NCI-H2227 (cell line): ENCODE measurements around the gene SPTB.
"Not testable (repeated sequence)": the region's sequence is repeated elsewhere in the genome, so short reads cannot be mapped to it uniquely, and the experiment has no call there.

Source experiments
- DNase-seq: peaks from one replicate; lab custom pipeline; 2025; ENCODE audit not compliant: unreplicated experiment; lab: John Stamatoyannopoulos, UW

Gene SPTB

DNA sequence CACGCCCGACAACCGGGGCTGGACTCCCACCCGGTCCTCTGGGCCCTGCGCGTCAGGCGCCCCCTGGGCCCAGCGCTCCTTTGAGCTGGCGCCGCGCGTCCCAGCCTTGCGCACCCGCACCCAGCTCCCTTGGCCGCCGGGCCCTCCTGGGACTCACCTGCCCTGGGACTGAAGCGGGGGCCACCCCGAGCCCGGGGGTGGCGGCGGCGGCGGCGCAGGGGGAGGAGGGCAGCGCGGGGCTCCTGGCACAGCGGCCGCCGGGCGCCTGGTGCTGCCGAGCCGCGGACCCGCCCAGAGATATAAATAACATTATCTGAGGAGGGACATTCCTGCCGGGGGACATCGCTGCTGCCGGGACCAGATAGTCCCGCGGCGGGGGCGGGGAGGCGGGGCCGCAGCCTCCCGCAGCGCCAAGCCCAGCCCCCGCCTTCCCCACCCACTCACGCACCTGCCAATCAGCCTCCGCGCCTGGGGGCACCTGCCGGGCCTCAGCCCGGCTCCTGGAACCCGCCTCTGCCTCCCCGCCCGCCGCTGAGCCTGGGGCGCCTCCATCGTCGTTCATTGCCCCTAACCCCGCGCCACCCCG is at the start of gene SPTB:
Gene SPTB (minus strand): TSS at position 273 of the 586 bp plus-strand sequence. CDS start 56,813 bp downstream, outside the sequence.
- peak; percentile 61 for DNase-seq

DNA sequence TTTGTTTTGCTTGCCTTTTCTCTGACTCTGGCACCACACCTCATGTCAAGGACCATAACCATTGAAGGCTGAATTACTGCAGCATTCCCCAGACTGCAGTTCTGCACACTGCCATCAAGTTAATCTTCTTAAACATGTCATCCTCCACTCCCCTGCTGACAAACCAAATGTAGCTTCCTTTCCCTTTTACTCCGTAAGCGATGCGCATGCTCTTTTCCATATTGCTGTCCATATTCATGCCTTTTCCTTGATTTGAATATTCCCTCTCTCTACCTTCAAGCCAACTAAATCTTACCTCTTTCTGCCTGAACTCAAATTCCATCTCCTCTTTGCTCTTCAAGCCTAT is 49.3 kb upstream of the SPTB start:
- no peak for DNase-seq

DNA sequence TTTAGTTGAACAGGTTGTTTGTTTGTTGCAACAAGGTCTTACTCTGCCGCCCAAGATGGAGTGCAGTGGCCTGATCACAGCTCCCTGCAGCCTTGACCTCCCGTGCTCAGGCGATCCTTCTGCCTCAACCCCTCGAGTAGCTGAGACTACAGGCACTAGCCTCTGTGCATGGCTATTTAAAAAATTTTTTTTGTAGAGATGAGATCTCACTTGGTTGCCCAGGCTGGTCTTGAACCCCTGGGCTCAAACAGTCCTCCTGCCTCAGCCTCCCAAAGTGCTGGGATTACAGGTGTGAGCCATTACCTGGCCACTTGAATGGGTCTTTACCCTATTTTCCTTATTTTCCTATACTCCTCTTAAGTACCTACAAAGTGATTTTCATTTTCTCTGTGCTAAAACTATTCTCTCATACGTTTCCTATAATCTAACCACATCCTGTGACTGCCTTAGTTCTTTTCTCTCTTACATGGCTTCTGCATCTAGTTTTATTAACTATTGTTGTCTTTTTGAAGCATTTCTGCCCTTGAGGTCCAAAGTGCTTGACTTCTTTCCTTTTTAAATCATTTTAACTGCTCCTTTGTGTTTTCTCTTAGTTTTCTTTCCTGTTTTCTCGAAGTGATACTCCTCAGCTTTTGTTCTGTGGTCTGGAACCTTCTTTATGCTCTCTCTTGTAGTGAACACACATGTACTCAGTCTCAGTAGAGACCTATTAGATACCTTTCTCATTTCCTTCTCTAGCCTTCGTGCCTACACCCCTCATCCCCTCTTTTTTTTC is 48.7 kb upstream of the SPTB start:
- DNase-seq: no peak

DNA sequence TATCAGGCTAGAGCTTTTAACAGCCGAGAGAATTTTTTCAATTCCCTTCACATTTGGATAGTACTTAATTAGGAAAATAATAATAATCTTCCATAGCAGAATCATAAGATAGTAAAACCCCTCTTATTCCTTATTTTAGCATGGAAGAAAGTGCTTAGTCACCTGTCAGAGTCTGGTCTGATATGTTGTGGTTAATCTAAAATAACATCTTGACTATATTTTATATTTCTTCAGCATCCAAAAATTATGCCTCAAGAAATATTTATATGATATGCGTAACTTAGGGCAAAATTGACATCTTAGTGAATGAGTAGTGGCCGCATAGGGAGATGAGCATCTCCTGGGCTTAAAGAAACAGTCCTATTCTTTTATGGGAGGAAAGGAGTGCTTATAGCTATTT is 47.3 kb upstream of the SPTB start:
- no peak for DNase-seq

DNA sequence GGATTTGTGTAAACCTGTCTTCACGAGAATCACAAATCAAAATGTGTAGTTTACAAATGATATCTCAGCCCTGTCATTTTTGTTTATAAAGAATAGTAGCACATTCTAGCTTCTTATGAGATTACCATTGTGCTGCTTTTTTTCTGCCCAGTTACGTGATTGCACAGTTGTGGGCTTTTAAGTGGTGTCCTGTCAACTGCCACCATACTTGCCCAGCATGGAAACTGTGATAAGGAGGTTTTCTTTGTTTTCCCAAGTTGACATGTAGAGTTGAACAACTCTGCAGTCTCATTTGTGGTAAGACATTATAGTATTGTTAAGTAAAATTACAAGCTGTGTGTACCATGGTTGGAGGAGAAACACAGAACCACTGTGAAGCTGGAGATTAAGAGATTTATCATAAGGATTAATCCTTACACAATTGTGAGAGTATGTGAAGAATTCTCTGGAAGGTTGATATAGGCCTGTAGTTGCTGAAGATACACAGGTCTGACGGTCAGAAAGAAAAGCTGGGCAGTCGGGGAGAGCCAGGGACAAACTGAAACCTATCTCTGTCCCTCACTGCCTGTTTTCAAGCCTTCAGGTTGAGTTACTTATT is 46.8 kb upstream of the SPTB start:
- no peak for DNase-seq

DNA sequence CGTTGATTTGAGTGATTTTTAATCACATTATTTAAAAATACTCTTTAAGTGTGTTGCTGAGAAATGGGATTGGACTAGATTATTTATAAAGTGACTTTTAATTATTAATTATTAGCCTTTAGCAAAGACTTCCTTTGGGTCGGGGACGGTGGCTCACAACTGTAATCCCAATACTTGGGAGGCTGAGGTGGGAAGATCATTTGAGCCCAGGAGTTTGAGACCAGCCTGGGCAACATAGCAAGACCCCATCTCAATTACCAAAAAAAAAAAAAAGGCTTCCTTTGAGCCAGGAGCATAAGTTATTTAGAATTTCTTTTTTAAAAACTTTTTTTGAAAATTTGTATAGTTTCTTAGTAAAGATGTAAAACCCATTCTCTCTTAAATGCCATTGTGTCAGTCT is 43.3 kb upstream of the SPTB start:
- no peak for DNase-seq

DNA sequence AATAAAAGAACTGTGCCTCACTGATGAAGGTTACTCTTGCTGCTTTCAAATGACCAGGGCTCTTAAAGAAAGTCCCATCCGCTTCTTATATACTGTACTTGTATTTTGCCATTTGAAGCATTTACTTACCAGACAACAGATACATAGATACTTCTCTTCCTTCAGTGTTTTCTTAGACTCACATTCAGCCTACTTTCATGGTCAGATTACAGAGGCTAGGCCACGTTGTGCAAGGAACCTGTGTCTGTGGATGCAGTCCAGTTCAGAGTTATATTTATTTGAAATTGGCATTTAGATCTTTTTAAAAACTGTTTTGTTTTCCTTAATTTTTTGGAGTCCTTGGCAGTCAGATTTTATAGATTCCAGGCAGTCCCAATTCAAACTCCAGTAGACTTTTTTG is 40.8 kb upstream of the SPTB start:
- DNase-seq: no peak

DNA sequence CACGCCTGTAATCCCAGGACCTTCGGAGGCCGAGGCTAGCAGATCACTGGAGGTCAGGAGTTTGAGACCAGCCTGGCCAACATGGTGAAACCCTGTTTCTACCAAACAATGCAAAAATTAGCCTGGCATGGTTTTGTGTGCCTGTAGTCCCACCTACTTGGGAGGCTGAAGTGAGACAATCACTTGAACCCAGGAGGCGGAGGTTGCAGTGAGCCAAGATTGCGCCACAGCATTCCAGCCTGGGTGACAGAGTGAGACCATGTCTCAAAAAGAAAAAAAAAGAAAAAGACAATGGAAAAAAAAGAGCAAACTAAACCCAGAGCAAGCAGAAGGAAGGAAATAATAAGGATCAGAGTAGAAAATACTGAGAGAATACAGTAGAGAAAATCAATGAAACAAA is 39.9 kb upstream of the SPTB start:
- no peak for DNase-seq

DNA sequence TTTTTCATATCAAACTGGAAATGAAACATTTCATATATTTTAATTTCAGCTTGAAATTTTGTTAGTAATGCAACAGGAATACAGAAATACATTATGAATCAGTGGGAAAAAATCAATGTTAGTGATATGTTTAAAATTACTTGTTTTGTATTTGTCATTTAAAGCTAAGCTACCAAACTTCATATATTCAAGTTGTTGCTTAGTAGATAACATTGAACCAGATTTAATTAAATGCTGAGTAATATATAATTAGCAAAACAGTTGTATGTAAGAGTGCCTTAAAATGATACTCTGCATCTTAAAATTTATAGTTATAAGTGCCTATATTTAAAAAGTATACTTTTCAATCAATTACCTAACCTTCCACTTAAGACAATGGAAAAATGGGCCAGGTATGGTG is 39.5 kb upstream of the SPTB start:
- no peak for DNase-seq

DNA sequence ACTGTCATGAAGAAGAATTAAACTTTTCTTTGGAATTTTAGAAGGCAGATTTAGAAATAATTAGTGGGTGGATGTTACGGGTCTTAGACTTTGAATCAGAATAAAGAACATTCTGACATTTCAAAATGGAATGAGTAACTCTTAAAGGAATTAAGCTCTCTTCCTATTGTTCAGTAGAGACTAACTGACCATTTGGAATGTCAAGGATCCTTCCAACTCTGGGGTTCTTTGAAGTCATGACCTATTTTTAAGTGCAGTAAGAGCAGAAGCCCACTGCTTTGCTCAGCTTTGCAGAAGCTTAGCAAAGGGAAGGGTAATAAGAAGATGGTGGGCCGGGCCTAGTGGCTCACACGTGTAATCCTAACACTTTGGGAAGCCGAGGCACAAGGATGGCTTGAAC is 38.5 kb upstream of the SPTB start:
- DNase-seq: no peak

DNA sequence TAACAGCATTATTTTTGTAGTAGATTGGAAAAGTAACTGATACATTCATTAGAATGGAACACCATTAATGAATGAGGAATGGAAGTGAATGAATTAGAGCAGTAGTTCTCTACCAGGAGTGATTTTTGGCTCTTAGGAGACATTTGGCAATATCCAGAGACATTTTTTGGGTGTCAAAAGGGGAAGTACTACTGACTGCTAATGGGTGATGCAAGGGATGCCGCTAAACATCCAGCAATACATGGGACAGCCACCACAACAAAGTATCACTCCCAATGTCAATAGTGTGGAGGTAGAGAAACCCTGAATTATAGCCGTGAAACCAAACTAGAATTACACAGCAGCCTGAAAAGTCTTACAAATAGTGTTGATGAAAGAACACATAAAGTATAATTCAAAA is 36.1 kb upstream of the SPTB start:
- no peak for DNase-seq

DNA sequence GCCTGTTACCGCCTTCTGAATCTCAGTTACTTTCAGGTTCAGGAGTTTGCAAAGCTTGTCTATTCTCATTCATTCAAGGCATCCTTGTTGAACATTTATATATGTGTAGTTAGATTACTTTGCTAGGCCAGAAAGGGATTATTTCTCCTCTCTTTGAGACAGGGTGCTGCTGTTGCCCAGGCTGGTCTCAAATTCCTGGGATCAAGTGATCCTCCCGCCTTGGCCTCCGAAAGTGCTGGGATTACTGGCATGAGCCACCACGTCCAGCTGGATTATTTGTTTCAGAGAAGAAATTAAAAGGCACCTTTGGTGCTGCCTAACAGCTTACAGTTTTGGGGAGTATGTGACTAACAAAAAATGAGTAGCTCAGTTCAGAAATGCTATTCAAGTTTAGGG is 35.3 kb upstream of the SPTB start:
- no peak for DNase-seq

DNA sequence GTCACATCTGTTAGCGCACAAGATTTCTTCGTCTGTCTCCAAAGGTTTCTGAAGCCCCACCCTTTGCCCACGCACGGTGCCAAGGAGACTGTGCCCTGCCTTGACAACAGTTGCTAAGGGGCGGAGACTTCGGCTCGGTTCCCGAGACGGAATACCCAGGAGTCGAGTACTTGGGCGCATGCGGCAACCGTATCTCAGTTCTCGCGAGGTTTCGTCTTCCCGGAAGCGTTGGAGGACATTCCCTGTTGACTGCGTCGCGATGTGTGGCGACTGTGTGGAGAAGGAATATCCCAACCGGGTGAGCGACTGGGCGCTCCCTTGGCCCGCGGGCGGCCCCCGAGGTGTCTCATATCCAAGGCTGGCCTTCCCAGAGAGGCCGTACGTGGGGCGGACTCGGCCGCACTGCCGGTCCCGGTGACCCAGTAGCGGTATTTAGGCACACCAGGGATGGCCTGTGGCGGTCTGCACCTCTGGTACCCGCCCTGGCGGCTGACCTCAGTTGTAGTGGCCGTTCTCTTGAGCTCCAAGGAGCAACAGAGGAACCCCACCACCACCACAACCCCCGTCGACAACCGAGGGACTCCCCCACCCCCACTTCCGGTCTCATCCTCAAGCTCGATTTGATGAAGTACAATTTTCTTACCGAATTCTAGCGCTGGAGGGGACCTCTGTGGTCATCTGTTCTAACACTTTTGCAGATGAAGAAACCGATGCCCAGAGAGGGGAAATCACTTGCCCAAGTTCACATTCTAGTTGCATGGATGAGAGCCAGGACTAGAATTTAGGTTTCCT is 34.7 kb upstream of the SPTB start, which contains the start of gene CHURC1:
Gene CHURC1 (plus strand): TSS at position 219 of the 792 bp plus-strand sequence. CDS start 41 bp downstream, at position 260.
- peak; percentile 100 for DNase-seq

DNA sequence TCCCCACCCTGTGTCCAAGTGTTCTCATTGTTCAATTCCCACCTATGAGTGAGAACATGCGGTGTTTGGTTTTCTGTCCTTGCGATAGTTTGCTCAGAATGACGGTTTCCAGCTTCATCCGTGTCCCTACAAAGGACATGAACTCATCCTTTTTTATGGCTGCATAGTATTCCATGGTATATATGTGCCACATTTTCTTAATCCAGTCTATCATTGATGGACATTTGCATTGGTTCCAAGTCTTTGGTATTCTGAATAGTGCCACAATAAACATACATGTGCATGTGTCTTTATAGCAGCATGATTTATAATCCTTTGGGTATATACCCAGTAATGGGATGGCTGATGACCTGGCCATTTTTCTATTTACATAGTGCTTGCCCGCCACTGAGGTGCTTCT is 33.8 kb upstream of the SPTB start:
- not testable (repeated sequence) for DNase-seq

DNA sequence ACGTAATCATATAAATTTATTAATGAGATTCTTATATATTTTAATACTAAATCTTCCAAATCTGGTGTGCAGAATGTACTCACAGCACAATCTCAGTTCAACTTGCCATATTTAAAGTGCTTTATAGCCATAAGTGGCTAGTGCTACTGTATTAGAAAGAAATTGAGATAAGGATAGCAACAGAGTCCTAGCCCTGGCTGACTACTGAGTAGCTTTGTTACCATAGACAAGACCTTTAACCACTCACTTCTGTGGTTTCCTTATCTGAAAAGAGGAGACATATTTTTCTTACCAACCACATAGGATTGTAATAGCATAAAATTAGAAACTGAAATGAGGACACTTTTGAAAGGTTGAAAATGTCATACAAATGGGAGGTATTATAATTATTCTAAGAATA is 32.6 kb upstream of the SPTB start:
- no peak for DNase-seq

DNA sequence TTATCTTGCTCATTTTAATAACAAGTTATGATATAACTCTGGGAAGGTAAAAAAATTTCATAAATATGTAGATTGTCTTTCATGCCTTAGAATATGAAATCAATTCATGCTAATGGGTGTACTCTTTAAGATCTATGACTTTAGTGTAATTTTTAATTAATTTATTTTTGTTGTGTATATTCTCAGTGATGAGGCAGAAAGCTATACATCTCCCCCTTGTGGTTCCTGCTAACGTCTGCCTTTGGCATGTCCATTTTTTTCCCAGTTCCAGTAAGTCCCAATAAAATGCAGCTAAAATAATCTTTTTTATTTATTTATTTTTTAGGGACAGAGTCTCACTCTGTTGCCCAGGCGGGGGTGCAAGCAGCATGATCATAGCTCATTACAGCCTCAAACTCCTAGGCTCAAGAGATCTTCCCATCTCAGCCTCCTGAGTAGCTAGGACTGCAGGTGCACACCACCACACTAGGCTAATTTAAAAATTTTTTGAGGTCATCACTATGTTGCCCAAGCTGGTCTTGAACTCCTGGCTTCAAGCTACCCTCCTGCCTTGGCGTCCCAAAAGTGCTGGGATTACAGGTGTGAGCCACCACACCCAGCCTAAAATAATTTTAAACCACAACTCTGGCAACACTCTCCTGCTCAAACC is 31.3 kb upstream of the SPTB start:
- DNase-seq: peak; percentile 17

DNA sequence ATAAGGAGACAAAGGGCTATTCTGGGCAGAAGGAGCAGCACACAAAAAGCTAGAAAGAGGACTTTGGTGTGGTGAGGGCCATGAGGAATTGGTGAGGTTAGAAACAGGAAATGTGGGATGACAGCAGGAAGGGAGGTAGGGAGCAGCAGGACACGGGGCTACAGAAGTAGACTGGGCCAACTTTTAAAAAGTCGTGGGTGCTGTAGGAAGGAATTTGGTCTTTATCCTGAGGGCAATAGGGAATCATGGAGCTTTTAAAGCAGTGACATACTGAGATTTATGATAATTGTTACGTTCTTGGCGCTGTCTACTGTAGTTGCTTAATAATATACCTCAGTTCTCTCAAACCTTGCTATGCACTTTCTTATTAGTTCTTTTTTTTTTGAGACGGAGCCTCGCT is 26.3 kb upstream of the SPTB start:
- DNase-seq: no peak

DNA sequence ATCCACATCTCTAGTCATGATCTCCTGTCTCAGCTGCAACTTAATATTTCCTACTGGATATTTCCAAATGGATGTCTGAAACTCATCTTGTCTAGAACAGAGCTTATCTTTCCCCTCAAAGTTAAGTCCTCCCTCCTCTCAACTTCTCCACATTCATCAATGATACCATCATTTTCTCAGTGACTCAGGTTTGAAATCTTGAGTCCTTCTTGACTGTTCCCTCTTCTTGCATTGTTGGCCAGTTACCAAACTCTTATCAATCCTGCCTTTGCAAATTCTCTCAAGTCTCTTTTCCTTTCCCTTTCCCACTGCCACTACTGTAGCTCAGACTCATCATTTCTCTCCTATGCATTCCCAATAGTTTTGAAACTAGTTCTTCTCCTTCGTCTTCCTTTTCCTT is 20.3 kb upstream of the SPTB start:
- no peak for DNase-seq

DNA sequence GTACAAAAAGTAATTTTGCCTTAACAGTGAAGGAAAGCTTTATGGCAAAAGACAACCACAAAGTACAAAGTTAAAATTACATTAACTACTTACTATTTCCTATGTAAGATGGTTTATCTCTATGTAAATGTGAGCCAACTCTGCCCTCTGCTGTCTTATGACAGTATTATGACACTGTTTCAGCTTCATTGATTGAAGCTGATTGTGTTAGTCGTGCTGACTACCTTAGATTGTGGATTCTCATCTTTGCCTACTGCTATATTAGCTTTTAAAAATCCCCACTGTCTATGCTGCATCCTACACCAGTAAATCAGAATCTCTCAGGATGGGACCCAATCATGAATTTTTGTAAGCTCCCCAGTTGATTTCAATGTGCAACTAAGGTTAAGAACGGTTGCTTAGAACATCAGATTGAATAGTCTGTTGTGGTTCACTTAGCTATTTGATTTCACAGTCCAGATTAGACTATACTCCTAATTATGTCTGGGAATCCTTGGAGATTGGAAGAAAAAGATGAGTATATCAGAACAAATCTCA is 12.2 kb upstream of the SPTB start:
- peak; percentile 62 for DNase-seq

DNA sequence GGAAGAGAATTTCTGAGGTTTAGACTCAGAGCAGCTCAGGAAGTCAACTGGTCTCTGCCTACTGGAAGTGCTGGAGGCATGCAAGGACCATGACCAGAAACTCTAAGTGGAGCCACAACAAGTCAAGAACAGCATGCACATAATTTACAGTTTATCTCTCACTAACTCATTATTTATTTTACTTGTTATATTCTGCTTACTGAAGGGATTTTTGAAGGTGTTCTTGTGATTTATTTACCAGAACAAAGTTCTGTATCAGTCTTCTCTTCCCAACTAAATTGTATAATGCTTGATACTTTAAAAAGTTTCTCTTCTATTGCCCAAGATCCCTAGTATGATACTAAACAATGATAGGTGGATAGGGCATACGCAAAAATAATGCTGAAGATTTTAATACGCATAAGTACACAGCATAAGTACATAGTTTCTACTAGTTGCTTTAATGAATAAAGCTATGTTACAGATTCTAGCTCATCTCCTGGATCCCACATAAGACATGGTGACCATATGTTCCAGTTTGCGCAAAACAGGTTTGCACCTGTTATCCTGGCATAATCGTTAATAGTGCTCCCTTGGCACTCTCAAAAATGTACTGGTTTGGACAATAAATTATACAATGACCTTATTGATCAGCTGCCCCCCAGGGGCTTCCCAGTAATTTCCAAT is 11.6 kb upstream of the SPTB start:
- DNase-seq: no peak
